GM12874 (cell line): Measurements from ENCODE around the gene KLHDC7B.

Experiments used
- CTCF ChIP-seq: IDR thresholded peaks from 2 replicates; pipeline ENCODE4 v1.5.1; 2011; ENCODE audit warnings: low read depth, mild to moderate bottlenecking, control low read depth, low read length, moderate library complexity; ENCODE audit not compliant: insufficient read depth

The KLHDC7B gene

GRCh38 chr22:50571264-50572175 lies 25.8 kb downstream of the KLHDC7B start:
- no peak for TF ChIP-seq CTCF

- TF ChIP-seq CTCF, result no peak
Observed at GRCh38 chr22:50572965-50573364, 27.3 kb downstream of the KLHDC7B start.

- no peak for TF ChIP-seq CTCF
Observed at GRCh38 chr22:50573491-50574382, 28.0 kb downstream of the KLHDC7B start.

GRCh38 chr22:50574383-50574755 lies 28.7 kb downstream of the KLHDC7B start:
- no peak for TF ChIP-seq CTCF

GRCh38 chr22:50575426-50575941 lies 29.8 kb downstream of the KLHDC7B start:
- no peak for TF ChIP-seq CTCF

GRCh38 chr22:50576070-50576469 lies 30.4 kb downstream of the KLHDC7B start:
- no peak for TF ChIP-seq CTCF

GRCh38 chr22:50576806-50577696 lies 31.4 kb downstream of the KLHDC7B start:
- no peak for TF ChIP-seq CTCF
